Measurements from ENCODE around the gene HCLS1.

GRCh38 chr3:121651684-121652083 is 9.0 kb downstream of the HCLS1 start:
- TF ChIP-seq, protein P1, sequence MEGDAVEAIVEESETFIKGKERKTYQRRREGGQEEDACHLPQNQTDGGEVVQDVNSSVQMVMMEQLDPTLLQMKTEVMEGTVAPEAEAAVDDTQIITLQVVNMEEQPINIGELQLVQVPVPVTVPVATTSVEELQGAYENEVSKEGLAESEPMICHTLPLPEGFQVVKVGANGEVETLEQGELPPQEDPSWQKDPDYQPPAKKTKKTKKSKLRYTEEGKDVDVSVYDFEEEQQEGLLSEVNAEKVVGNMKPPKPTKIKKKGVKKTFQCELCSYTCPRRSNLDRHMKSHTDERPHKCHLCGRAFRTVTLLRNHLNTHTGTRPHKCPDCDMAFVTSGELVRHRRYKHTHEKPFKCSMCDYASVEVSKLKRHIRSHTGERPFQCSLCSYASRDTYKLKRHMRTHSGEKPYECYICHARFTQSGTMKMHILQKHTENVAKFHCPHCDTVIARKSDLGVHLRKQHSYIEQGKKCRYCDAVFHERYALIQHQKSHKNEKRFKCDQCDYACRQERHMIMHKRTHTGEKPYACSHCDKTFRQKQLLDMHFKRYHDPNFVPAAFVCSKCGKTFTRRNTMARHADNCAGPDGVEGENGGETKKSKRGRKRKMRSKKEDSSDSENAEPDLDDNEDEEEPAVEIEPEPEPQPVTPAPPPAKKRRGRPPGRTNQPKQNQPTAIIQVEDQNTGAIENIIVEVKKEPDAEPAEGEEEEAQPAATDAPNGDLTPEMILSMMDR (IDR thresholded peaks at IDR 0.05; ENCODE audit: low read length) = no peak
- no peak for TF ChIP-seq EZH2 (IDR thresholded peaks at IDR 0.05; ENCODE audit: borderline replicate concordance, low read length)

Data from OCI-LY1 (cell line).